GM19467 (cell line): ENCODE data around the gene LY6G5C.

Source experiments
- ATAC-seq: cut with Tn5 transposase; IDR thresholded peaks from one replicate; pipeline ENCODE4 v1.9.1; 2021; ENCODE audit warnings: mild to moderate bottlenecking, moderate library complexity; ENCODE audit not compliant: unreplicated experiment

LY6G5C gene

GRCh38 chr6:31691564-31692108, 10.8 kb upstream of the LY6G5C start:
- ATAC-seq = no peak

DNA sequence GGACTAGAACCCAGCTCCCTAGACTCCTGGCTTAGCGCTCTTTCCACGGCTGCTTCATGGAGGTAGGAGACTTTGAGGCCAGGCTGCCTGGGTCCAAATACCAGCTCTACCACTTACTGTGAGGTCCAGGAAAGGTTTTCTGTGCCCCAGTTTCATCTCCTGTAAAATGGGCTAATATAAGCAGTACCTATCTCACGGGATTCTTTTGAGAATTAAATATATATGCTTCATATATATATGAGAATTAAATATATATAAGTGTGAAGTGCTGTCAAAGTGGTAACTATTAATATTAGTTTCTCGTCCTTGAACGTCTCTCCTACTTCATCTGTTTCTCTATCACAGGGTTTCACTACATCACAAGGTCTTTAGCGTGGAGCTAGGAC, 10.2 kb upstream of the LY6G5C start:
- ATAC-seq = no peak

- ATAC-seq = no peak
Measured at GRCh38 chr6:31690231-31691077, 9.6 kb upstream of the LY6G5C start.

GRCh38 chr6:31689249-31690110, 8.6 kb upstream of the LY6G5C start:
- no peak for ATAC-seq

DNA sequence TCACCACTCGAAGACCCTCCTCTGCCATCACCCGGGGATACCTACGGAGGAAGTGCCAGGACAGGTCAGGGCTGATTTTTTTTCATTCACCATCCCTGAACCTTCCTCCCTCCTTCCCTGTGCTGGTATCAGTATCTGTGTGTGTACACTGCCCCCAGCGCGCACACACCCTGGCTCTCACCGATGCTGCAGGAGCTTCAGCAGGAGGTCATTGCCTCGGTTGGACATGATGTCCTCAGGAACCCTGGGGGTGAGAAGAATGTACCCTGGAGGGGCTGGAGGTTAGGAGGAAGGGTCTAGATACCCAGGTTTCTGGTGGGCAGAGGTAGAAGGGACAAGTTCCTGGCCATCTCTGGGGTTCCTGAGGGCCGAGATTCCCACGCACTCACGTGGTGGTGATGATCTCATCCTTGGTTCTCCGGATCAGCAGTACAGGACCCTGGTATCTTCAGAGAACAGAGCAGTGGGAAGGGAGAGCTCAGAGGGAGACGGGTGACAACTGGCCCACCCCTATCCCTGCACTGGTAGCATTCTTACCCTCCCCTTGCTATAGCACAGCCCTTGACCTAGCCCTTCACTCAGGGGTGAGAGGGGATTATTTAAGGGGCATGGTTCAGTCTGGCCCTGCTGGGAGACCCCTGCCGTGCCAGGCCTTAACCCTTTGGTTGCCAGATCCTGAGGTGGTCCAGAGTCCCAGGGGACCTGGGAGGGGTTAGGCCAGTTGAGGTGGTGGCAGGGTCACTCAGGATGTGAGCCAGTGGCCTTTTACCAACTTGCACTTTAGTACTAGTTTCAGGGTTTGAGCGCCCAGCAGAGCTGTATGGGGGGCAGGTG, 7.2 kb upstream of the LY6G5C start:
- no peak for ATAC-seq

DNA sequence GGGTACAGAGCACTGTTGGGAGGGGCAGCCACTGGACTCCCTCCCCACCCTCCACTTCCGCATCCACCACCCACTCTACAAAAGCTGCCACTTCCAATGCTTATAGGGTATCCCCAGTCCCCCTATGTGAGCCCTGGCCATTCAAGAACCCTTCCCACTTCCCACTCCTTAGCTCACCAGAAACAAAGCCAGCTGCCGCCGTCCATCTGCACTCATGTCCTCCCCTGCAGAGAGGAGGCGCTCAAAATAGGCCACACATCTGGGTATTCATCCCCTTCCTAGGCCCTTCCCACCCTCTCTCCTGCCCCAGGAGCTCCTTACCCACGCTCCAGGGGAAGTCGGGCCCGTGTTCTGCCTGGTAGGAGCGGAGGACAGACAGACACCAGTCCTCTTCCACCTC, 6.5 kb upstream of the LY6G5C start:
- no peak for ATAC-seq

DNA sequence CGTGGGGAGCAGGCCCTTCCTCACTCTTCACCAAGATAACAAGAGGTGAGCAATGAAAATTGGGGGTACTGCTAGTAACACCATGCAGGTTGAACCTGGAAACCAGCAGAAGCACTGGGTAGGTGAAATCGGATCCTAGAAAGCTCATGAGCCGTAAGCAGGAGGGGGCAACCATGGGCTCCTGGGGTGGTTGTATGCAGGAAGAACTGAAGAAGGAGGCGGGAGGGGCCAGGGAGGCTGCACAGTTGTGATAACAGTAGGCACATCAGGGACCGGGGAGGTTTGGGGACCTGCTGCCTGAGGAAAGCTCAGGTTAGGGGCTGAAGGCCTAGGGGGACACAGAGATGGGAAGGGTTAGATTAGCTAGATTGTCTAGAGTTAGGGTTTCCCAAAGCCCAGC, 5.6 kb upstream of the LY6G5C start:
- no peak for ATAC-seq

GRCh38 chr6:31683591-31683990, 2.7 kb upstream of the LY6G5C start:
- no peak for ATAC-seq

- ATAC-seq = no peak
Measured at GRCh38 chr6:31681135-31681671, 336 bp upstream of the LY6G5C start.

DNA sequence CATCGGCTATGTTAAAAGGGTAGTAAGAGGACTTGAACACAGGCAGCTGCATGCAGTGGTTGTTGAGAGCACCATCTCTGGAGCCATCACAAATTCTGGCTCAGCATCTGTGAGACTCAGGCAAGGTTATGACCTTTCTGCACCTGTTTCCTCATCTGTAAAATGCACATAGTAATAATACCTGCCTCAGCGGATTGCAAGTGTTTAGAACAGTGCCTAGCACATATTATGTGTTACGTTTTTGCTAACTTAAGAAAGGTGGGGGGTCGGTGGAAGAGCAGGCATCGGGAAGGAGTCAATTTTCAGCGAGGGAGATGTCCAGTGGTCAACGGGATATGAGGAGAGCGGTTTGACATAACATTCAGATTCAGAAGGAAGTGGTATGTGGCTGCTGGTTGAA, 2.9 kb downstream of the LY6G5C start:
- no peak for ATAC-seq

- ATAC-seq = no peak
Measured at GRCh38 chr6:31676904-31677303, 4.0 kb downstream of the LY6G5C start.

GRCh38 chr6:31676322-31676903, 4.5 kb downstream of the LY6G5C start:
- ATAC-seq = no peak

DNA sequence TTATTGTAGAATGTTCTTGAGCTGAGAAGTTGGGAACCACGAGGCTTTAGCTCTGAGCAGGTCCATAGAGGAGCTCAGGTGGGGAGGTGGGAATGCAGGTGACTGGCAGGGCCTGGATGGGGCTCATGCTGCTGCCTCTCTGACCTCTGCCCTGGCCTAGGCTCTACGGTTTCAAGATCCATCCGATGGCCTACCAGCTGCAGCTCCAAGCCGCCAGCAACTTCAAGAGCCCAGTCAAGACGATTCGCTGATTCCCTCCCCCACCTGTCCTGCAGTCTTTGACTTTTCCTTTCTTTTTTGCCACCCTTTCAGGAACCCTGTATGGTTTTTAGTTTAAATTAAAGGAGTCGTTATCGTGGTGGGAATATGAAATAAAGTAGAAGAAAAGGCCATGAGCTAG, 11.2 kb downstream of the LY6G5C start, which contains the start of gene LY6G5B:
Gene LY6G5B, plus strand, starts transcription at position 301 of the 400 bp plus-strand sequence. CDS start 975 bp downstream, outside the sequence.
- ATAC-seq = no peak

- no peak for ATAC-seq
Measured at GRCh38 chr6:31666337-31666965, 14.4 kb downstream of the LY6G5C start.

GRCh38 chr6:31665501-31666336, 15.1 kb downstream of the LY6G5C start, which contains the start of gene CSNK2B:
TSS of gene CSNK2B (plus strand) at chr6:31666080. CDS start at chr6:31666832, 752 bp downstream.
- ATAC-seq = peak; percentile 68

DNA sequence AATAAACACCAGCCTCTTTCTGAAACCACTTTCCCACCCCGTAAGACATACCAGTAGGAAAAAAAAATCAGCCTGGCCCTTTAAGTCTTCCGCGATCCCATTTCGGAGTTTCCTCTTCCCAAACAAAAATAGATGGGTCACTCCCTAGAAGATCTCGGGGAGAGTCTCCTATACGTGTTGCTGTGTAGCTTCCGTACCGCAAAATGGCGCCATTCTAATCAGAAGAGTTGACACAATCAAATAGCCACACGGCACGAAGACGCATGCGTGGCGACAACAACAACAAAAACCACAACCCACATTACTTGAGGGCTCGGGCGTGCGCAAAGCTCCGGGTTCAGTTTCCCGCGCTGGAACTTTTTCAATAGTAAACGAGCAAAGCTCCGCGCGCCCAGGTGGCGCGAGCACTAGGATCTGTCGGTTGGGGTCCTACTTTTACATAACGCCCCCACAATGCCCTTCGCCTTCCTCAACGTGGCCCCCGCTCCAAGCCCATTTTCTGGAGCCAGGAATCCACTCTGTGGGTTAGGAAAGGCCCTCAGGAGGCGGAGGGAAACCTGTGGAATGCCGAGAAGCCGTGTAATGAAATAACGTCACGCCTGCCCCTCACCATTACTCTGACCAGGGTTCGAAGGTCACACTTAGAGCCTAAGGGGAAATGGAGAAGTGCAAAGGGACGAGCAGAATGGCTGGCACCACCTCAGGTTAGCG, 15.9 kb downstream of the LY6G5C start, which contains the start of gene GPANK1:
Gene GPANK1, minus strand, starts transcription at position 208 of the 711 bp plus-strand sequence. CDS start 519 bp downstream, outside the sequence.
- peak; percentile 23 for ATAC-seq

GRCh38 chr6:31663961-31664789, 16.7 kb downstream of the LY6G5C start:
- no peak for ATAC-seq
